H9 (cell line): ENCODE data around the gene TENT5A. TPM values are rescaled to one million over a fixed set of nuclear protein-coding genes. Genes with fewer than 3 reads are reported as not detected.

ENCODE experiments used
- DNase-seq: peaks from one replicate; pipeline ENCODE4 v3.0.0-alpha.2; 2017
- H2AFZ ChIP-seq: one replicate; pipeline ENCODE4 v1.6.1; 2013; ENCODE audit warnings: mild to moderate bottlenecking, low read length, control low read depth, moderate library complexity
- H2AK5ac ChIP-seq: 2 replicates; pipeline ENCODE4 v1.6.1; 2013; ENCODE audit warnings: low read length, control low read depth, mixed read lengths; ENCODE audit not compliant: insufficient read length
- H2BK120ac ChIP-seq: one replicate; pipeline ENCODE4 v1.6.1; 2013; ENCODE audit warnings: low read depth, mild to moderate bottlenecking, low read length, control low read depth, inconsistent platforms; ENCODE audit not compliant: poor library complexity, severe bottlenecking
- H2BK12ac ChIP-seq: 2 replicates; pipeline ENCODE4 v1.6.1; 2013; ENCODE audit warnings: low read length, control low read depth, mixed read lengths, low read depth; ENCODE audit not compliant: insufficient read length
- H2BK15ac ChIP-seq: 2 replicates; pipeline ENCODE4 v1.6.1; 2013; ENCODE audit warnings: low read depth, low read length, control low read depth
- H2BK20ac ChIP-seq: one replicate; pipeline ENCODE4 v1.6.1; 2013; ENCODE audit warnings: low read depth, mild to moderate bottlenecking, low read length, control low read depth, inconsistent platforms; ENCODE audit not compliant: poor library complexity, severe bottlenecking
- H2BK5ac ChIP-seq: 2 replicates; pipeline ENCODE4 v1.6.1; 2013; ENCODE audit warnings: low read length, control low read depth, mixed read lengths; ENCODE audit not compliant: insufficient read length
- H3K14ac ChIP-seq: 2 replicates; pipeline ENCODE4 v1.6.1; 2013; ENCODE audit warnings: low read length, control low read depth; ENCODE audit not compliant: insufficient read depth
- H3K18ac ChIP-seq: 2 replicates; pipeline ENCODE4 v1.6.1; 2013; ENCODE audit warnings: low read depth, mild to moderate bottlenecking, mixed read lengths, low read length, control low read depth; ENCODE audit not compliant: insufficient read length
- H3K23ac ChIP-seq: 2 replicates; pipeline ENCODE4 v1.6.1; 2013; ENCODE audit warnings: low read length, control low read depth, mixed read lengths, low read depth; ENCODE audit not compliant: insufficient read length
- H3K23me2 ChIP-seq: 2 replicates; pipeline ENCODE4 v1.6.1; 2013; ENCODE audit warnings: low read depth, mild to moderate bottlenecking, mixed read lengths, low read length, control low read depth; ENCODE audit not compliant: insufficient read length, poor library complexity, severe bottlenecking
- H3K27ac ChIP-seq: 2 replicates; pipeline ENCODE4 v1.5.1; 2013; ENCODE audit warnings: low read length, control low read depth, mixed read lengths, low read depth; ENCODE audit not compliant: insufficient read length
- H3K27me3 ChIP-seq: 2 replicates; pipeline ENCODE4 v1.6.1; 2013; ENCODE audit warnings: low read length, control low read depth, inconsistent platforms; ENCODE audit not compliant: insufficient read depth
- H3K4ac ChIP-seq: 2 replicates; pipeline ENCODE4 v1.6.1; 2013; ENCODE audit warnings: low read depth, mild to moderate bottlenecking, control low read depth, inconsistent platforms, low read length, moderate library complexity
- H3K4me1 ChIP-seq: 2 replicates; pipeline ENCODE4 v1.6.1; 2013; ENCODE audit warnings: low read length, control low read depth, inconsistent platforms; ENCODE audit not compliant: insufficient read depth
- H3K4me2 ChIP-seq: 2 replicates; pipeline ENCODE4 v1.6.1; 2013; ENCODE audit warnings: low read length, control low read depth, mixed read lengths; ENCODE audit not compliant: insufficient read length, insufficient read depth
- H3K56ac ChIP-seq: 2 replicates; pipeline ENCODE4 v1.6.1; 2013; ENCODE audit warnings: low read depth, mild to moderate bottlenecking, mixed read lengths, low read length, control low read depth; ENCODE audit not compliant: insufficient read length
- H3K79me1 ChIP-seq: 2 replicates; pipeline ENCODE4 v1.6.1; 2013; ENCODE audit warnings: low read depth, mild to moderate bottlenecking, moderate library complexity, low read length, control low read depth, inconsistent platforms; ENCODE audit not compliant: insufficient read depth, poor library complexity, severe bottlenecking
- H3K79me2 ChIP-seq: 2 replicates; pipeline ENCODE4 v1.6.1; 2013; ENCODE audit warnings: low read length, control low read depth, inconsistent platforms; ENCODE audit not compliant: insufficient read depth
- H3K9ac ChIP-seq: 2 replicates; pipeline ENCODE4 v1.6.1; 2013; ENCODE audit warnings: low read length, control low read depth, mixed read lengths; ENCODE audit not compliant: insufficient read length; ENCODE audit errors: extremely low read depth
- H3K9me3 ChIP-seq: one replicate; pipeline ENCODE4 v1.6.1; 2013; ENCODE audit warnings: low read depth, low read length, inconsistent platforms; ENCODE audit not compliant: control insufficient read depth
- H3T11ph ChIP-seq: one replicate; pipeline ENCODE4 v1.6.1; 2013; ENCODE audit warnings: mild to moderate bottlenecking, low read length, control low read depth, inconsistent platforms
- H4K20me1 ChIP-seq: one replicate; pipeline ENCODE4 v1.6.1; 2013; ENCODE audit not compliant: control insufficient read depth, insufficient read length, insufficient read depth
- H4K5ac ChIP-seq: 2 replicates; pipeline ENCODE4 v1.6.1; 2013; ENCODE audit warnings: low read depth, mild to moderate bottlenecking, mixed read lengths, low read length, control low read depth; ENCODE audit not compliant: insufficient read length
- H4K8ac ChIP-seq: replicated peaks from 2 replicates; pipeline ENCODE4 v1.6.1; 2013; ENCODE audit warnings: low read length, control low read depth, mixed read lengths, low read depth; ENCODE audit not compliant: insufficient read length
- H4K91ac ChIP-seq: 2 replicates; pipeline ENCODE4 v1.6.1; 2013; ENCODE audit warnings: low read depth, mild to moderate bottlenecking, moderate library complexity, mixed read lengths, low read length, control low read depth; ENCODE audit not compliant: insufficient read length
- H3K27ac Mint-ChIP-seq, 3 experiments: 2 replicates in 2 of 3; 3 replicates in 1 of 3; pipeline ENCODE4 v1.8.0; 2020 to 2021; ENCODE audit warnings: mixed read lengths in 3 of 3, mild to moderate bottlenecking in 1 of 3, moderate library complexity in 1 of 3
- H3K27me3 Mint-ChIP-seq: 2 replicates; pipeline ENCODE4 v1.8.0; 2021; ENCODE audit warnings: low read depth, mild to moderate bottlenecking, moderate library complexity, mixed read lengths
- H3K36me3 Mint-ChIP-seq, 3 experiments: 2 replicates in 2 of 3; 3 replicates in 1 of 3; pipeline ENCODE4 v1.8.0; 2020 to 2021; ENCODE audit warnings: low read depth in 3 of 3, mixed read lengths in 3 of 3; ENCODE audit not compliant: insufficient read depth in 1 of 3
- H3K4me1 Mint-ChIP-seq, 2 experiments: 2 replicates each; pipeline ENCODE4 v1.8.0; 2020; ENCODE audit warnings: mixed read lengths in 2 of 2
- H3K4me3 Mint-ChIP-seq, 2 experiments: 2 replicates in 1 of 2; 3 replicates in 1 of 2; pipeline ENCODE4 v1.8.0; 2020 to 2021; ENCODE audit warnings: mild to moderate bottlenecking in 2 of 2, mixed read lengths in 2 of 2, moderate library complexity in 1 of 2
- H3K9me3 Mint-ChIP-seq, 2 experiments: 2 replicates in 1 of 2; 3 replicates in 1 of 2; pipeline ENCODE4 v1.8.0; 2020; ENCODE audit warnings: mild to moderate bottlenecking in 2 of 2, mixed read lengths in 2 of 2, moderate library complexity in 1 of 2
- CTCF ChIP-seq: fragments of 200-600 bp; sonication (generic); conservative IDR thresholded peaks from 3 replicates; pipeline ENCODE4 v1.8.0; 2021; ENCODE audit warnings: antibody characterized with exemption, mild to moderate bottlenecking
- WGBS: extraction: QIAGEN DNeasy Blood & Tissue Kit; methylation state at CpG from one replicate; pipeline ENCODE4 v1.1.7; 2013; ENCODE audit warnings: missing lambda C conversion rate, low lambda C conversion rate, mixed read lengths; ENCODE audit not compliant: insufficient read length; ENCODE audit errors: extremely low coverage; 5-methylcytosine and 5-hydroxymethylcytosine counted together
- total RNA-seq: library from RNA; stranded (reverse); gene quantifications from 2 replicates; pipeline ENCODE4 v1.2.1, GENCODE V29; 2021

TENT5A gene
- total RNA-seq, 1 experiment from 2014 or later: 1.4 TPM

- Histone ChIP-seq H3K4ac (no peak overlapping the region), H3K27me3 (peaks cover 9% of the 10 kb centered on the region), H2BK15ac (no peak overlapping the region), H2BK120ac (no peak overlapping the region), H3K4me1 (no peaks in the 10 kb centered on the region), H3K4me2 (no peak overlapping the region), H3K23me2 (peaks cover 12% of the 10 kb centered on the region), H3K23ac (no peak overlapping the region), H3K27ac (no peak overlapping the region), H2AK5ac (no peak overlapping the region), H2BK20ac (no peak overlapping the region), H3K9ac (no peak overlapping the region), H4K91ac (no peak overlapping the region), H3K56ac (no peak overlapping the region), H2BK12ac (no peak overlapping the region), H2BK5ac (no peak overlapping the region), H3K79me1 (no peaks in the 10 kb centered on the region), H4K5ac (no peak overlapping the region), H4K8ac (no peak overlapping the region), H4K20me1 (no peaks in the 10 kb centered on the region), H3K18ac (no peak overlapping the region), H3K9me3 (no peaks in the 10 kb centered on the region), H3T11ph (no peak overlapping the region), H3K79me2 (no peaks in the 10 kb centered on the region), H3K14ac (no peak overlapping the region), H2AFZ (no peak overlapping the region)
- Mint-ChIP-seq H3K4me3 (no peak overlapping the region), H3K9me3 (peaks cover 0 to 2% of the 10 kb centered on the region in 2 experiments; a peak in 1 of 5 replicates), H3K27me3 (peaks cover 35% of the 10 kb centered on the region), H3K36me3 (peaks cover 0 to 3% (median 0%) of the 10 kb centered on the region in 3 experiments; a peak in 2 of 7 replicates), H3K27ac (no peak overlapping the region), H3K4me1 (peaks cover 29 to 31% of the 10 kb centered on the region in 2 experiments)
- WGBS: no CpG with 5 or more reads among the region's 3 CpGs
- no peak for DNase-seq
- no peak for TF ChIP-seq CTCF
Measured at GRCh38 chr6:81755551-81755950, 3.1 kb upstream of the TENT5A start.
